OCI-LY3 (cell line): ENCODE data around the gene MFGE8.

ENCODE experiments used
- H2AFZ ChIP-seq: fragments of 200-600, 300-600 bp; shearing (Covaris generic); 2 replicates; pipeline ENCODE4 v1.6.0; 2014; ENCODE audit warnings: antibody characterized with exemption, low read depth, low read length
- H3K27ac ChIP-seq: fragments of 200-600, 300-600 bp; sonication (generic); 2 replicates; pipeline ENCODE4 v1.5.1; 2014; ENCODE audit warnings: mild to moderate bottlenecking, low read length, moderate library complexity, mixed read lengths
- H3K27me3 ChIP-seq: fragments of 200-600, 300-600 bp; sonication (generic); 2 replicates; pipeline ENCODE4 v1.6.1; 2014; ENCODE audit warnings: low read depth, low read length, mixed read lengths
- H3K36me3 ChIP-seq: fragments of 200-600, 300-600 bp; sonication (generic); replicated peaks from 2 replicates; pipeline ENCODE3; 2014; ENCODE audit warnings: low read depth, low read length, mixed read lengths
- H3K4me1 ChIP-seq: fragments of 300-600, 200-600 bp; sonication (generic); 2 replicates; pipeline ENCODE4 v1.6.1; 2014; ENCODE audit warnings: low read length, mixed read lengths
- H3K4me2 ChIP-seq: fragments of 200-600, 300-600 bp; sonication (generic); 2 replicates; pipeline ENCODE4 v1.6.1; 2014; ENCODE audit warnings: low read length, mixed read lengths
- H3K4me3 ChIP-seq: fragments of 300-600, 200-600 bp; sonication (generic); 2 replicates; pipeline ENCODE4 v1.5.1; 2014; ENCODE audit warnings: antibody characterized with exemption, mild to moderate bottlenecking, low read length, moderate library complexity
- H3K79me2 ChIP-seq: fragments of 300-600, 200-600 bp; shearing (Covaris generic); 2 replicates; pipeline ENCODE4 v1.6.1; 2014; ENCODE audit warnings: mild to moderate bottlenecking, low read length, mixed read lengths
- H3K9ac ChIP-seq: fragments of 300-600, 200-600 bp; shearing (Covaris generic); 2 replicates; pipeline ENCODE4 v1.6.0; 2014; ENCODE audit warnings: mild to moderate bottlenecking, low read length, moderate library complexity
- H3K9me3 ChIP-seq: fragments of 200-600, 300-600 bp; shearing (Covaris generic); 2 replicates; pipeline ENCODE4 v1.6.1; 2014; ENCODE audit warnings: low read length, mixed read lengths; ENCODE audit not compliant: insufficient read depth
- H4K20me1 ChIP-seq: fragments of 200-600, 300-600 bp; sonication (generic); 2 replicates; pipeline ENCODE4 v1.6.1; 2016; ENCODE audit warnings: low read length, mixed read lengths; ENCODE audit not compliant: insufficient read depth
- EZH2phosphoT487 ChIP-seq: fragments of 200-600 bp; shearing (Covaris generic); IDR thresholded peaks from 2 replicates; pipeline ENCODE4 v1.6.1; 2018; ENCODE audit warnings: antibody characterized with exemption, mixed run types, low read depth
- TF ChIP-seq, protein P1 (sequence below): fragments of 200-600, 300-600 bp; sonication (generic); IDR thresholded peaks from 2 replicates; pipeline ENCODE4 v1.5.1; 2014; ENCODE audit warnings: antibody characterized with exemption, low read length, low read depth

The MFGE8 gene

DNA sequence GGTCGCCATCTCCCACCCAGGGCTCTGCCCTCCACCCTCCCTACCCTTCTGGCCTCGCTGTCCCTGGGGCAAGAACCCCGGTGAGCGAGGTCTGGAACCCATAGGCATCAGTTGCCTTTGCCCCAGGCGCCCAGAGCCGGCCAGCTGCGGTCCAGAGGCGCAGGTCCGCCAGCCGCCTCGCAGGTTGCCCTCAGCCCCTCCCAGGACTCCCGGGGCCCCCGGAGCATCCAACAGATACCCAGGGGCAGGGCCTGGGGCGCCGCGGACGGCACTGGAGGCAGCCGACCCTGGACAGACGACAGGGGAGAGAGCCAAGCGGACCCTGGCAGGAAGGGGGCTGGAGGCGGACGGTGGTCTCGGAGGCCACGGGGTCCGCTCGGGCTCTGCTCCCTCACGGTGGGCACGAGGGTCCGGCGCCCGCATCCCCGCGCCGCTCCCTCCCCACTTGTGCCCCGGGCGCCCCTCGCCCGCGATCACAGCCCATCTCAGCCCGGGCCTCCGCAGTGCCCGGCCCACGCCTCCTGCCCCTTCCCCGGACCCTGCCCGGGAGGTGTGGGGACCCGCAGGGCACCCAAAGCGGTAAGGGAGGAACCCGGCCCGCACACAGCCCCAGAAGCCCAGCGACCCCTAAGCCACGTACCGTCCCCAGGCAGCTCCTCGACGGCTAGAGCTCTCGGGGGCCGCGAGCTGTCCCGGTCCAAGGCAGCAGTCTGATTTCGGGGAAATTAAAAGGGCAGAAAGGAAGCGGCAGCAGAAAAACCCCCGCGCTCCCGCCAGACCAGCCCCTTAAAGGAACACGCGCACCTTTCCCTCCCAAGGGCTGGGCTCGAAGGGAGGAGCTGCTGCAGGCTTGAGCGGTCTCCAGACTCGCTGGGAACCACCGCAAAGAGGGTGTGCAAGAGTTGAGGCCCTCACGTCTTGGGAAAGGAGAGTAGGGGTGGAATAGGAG, 18.1 kb downstream of the MFGE8 start, which contains the start of gene HAPLN3:
TSS of gene HAPLN3 (minus strand) at position 726 of the 949 bp plus-strand sequence. CDS start 8,246 bp downstream, outside the sequence.
- Histone ChIP-seq H2AFZ (peak within 1 kb of the TSS; percentile 72), H3K9ac (peak within 1 kb of the TSS; percentile 71), H3K4me1 (peaks cover 14% of the 10 kb centered on the region), H3K9me3 (no peaks in the 10 kb centered on the region), H3K27ac (no peak within 1 kb of the TSS), H3K36me3 (no peaks in the 10 kb centered on the region), H3K4me2 (peak within 1 kb of the TSS; percentile 88), H3K27me3 (no peaks in the 10 kb centered on the region), H3K4me3 (peak within 1 kb of the TSS; percentile 87), H3K79me2 (no peaks in the 10 kb centered on the region), H4K20me1 (no peaks in the 10 kb centered on the region)
- TF ChIP-seq EZH2phosphoT487 = no peak
- TF ChIP-seq, protein P1, sequence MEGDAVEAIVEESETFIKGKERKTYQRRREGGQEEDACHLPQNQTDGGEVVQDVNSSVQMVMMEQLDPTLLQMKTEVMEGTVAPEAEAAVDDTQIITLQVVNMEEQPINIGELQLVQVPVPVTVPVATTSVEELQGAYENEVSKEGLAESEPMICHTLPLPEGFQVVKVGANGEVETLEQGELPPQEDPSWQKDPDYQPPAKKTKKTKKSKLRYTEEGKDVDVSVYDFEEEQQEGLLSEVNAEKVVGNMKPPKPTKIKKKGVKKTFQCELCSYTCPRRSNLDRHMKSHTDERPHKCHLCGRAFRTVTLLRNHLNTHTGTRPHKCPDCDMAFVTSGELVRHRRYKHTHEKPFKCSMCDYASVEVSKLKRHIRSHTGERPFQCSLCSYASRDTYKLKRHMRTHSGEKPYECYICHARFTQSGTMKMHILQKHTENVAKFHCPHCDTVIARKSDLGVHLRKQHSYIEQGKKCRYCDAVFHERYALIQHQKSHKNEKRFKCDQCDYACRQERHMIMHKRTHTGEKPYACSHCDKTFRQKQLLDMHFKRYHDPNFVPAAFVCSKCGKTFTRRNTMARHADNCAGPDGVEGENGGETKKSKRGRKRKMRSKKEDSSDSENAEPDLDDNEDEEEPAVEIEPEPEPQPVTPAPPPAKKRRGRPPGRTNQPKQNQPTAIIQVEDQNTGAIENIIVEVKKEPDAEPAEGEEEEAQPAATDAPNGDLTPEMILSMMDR = no peak

DNA sequence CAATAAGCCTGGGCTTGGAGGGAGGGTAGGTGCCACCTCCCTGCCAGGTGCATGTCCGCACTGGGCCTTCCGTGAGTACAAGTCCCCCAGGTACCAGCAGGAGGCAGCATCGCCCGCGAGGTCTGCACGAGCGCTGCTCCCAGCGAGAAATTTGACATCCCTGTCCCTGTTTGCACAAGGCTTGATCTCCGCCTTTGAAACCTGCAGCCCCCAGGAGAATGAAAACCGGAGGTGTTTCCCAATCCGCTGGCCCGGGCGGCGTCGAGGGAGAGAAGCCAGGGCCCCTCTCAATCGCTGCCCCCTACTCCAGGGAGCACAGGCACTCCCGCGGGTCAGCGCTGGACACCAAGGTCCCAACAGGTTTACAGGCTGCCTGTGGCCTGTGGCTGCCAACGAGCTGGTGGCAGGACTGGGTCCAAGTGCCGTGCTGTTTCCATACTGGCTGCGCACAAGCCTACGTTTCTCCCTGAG, 18.8 kb downstream of the MFGE8 start:
- no peaks in the 10 kb centered on the region for H3K9me3 ChIP-seq
- no peaks in the 10 kb centered on the region for H3K79me2 ChIP-seq
- peak overlapping the region; percentile 71; the same call in 1 of the 2 replicates for H3K9ac ChIP-seq
- TF ChIP-seq, protein P1 = peak; percentile 81
- no peak for TF ChIP-seq EZH2phosphoT487
- no peak overlapping the region for H3K27ac ChIP-seq
- no peaks in the 10 kb centered on the region for H3K36me3 ChIP-seq
- no peaks in the 10 kb centered on the region for H4K20me1 ChIP-seq
- peaks cover 14% of the 10 kb centered on the region for H3K4me1 ChIP-seq
- H3K4me2 ChIP-seq = peak overlapping the region; percentile 88
- H3K4me3 ChIP-seq = peak overlapping the region; percentile 87
- no peaks in the 10 kb centered on the region for H3K27me3 ChIP-seq
- peak overlapping the region; percentile 72; the same call in 1 of the 2 replicates for H2AFZ ChIP-seq

DNA sequence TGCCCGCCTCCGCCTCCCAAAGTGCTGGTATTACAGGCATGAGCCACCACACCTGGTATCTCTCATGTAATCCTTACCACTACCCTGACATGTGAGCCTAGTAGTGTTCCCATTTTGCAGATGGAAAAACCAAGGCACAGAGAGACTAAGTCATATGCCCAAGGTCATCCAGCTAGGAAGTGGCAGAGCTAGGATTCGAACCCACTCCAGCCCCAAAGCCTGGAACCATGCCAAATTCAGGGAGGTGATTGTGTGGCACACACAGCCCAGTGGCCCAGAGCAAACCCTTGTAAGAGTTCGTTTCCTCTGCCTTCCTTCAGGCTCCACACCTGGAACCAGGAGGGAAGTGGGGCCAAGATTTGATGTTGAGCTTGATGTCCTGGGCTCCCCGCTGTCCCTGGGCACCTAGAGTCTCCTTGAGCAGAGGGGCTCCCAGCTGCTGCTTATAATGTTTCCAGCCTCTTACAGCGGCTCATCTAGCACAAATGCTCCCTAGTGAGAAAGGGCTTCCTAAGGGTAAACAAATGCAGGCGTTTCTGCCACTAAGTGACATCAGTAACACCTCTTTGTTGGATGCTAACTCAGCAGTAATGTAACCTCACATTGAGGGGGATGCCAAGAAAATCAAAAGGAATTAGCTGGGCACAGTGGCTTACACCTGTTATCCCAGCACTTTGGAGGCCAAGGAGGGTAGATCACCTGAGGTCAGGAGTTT, 21.5 kb downstream of the MFGE8 start:
- no peaks in the 10 kb centered on the region for H3K79me2 ChIP-seq
- no peak overlapping the region for H3K9ac ChIP-seq
- H3K36me3 ChIP-seq = no peaks in the 10 kb centered on the region
- H3K4me3 ChIP-seq = no peak overlapping the region
- no peak for TF ChIP-seq EZH2phosphoT487
- TF ChIP-seq, protein P1 = no peak
- H3K9me3 ChIP-seq = no peaks in the 10 kb centered on the region
- no peak overlapping the region for H2AFZ ChIP-seq
- no peak overlapping the region for H3K27ac ChIP-seq
- no peak overlapping the region for H3K4me2 ChIP-seq
- no peaks in the 10 kb centered on the region for H4K20me1 ChIP-seq
- H3K27me3 ChIP-seq = no peaks in the 10 kb centered on the region
- peaks cover 12% of the 10 kb centered on the region for H3K4me1 ChIP-seq

DNA sequence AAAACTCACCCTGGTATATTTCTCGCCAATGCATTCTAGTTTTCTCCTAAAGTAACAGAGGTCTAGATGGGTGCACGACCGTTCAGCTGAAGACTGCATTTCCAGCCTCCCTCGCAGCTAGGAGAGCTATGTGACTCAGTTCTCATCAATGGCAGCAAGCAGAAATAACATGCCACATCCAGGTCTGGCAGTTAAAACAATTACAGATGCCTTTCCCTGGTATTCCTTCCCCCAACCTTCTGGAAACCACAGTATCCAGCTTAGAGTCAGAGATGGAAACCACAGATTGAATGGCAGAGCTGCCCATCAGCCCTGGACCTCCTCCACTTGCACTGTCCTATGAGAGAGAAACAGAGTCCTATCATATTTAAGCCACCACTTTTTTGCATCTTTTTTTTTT, 22.7 kb downstream of the MFGE8 start:
- TF ChIP-seq, protein P1 = no peak
- TF ChIP-seq EZH2phosphoT487 = no peak

More for the DNA sequence above, 22.7 kb downstream of the MFGE8 start:
- H3K9ac ChIP-seq = no peak overlapping the region
- H3K79me2 ChIP-seq = no peaks in the 10 kb centered on the region
- H3K9me3 ChIP-seq = no peaks in the 10 kb centered on the region
- H3K4me3 ChIP-seq = no peak overlapping the region
- H3K36me3 ChIP-seq = no peaks in the 10 kb centered on the region
- no peak overlapping the region for H3K27ac ChIP-seq
- H4K20me1 ChIP-seq = no peaks in the 10 kb centered on the region
- H3K4me2 ChIP-seq = no peak overlapping the region
- H2AFZ ChIP-seq = no peak overlapping the region
- H3K27me3 ChIP-seq = no peaks in the 10 kb centered on the region
- peaks cover 9% of the 10 kb centered on the region for H3K4me1 ChIP-seq
